Lung (tissue), 12 donors: ENCODE measurements around the gene ZNF440. TPM values are rescaled to one million over a fixed set of nuclear protein-coding genes. Genes with fewer than 3 reads are reported as not detected.
A peak's percentile ranks its signal among the peaks of the same experiment; 100 is the strongest.

Experiments used
- ATAC-seq: fragments of 200-7000 bp; cut with Tn5 transposase; one replicate; pipeline ENCODE4 v1.9.1; 2020; ENCODE audit warnings: moderate number of reproducible peaks; ENCODE audit not compliant: insufficient read depth, low FRiP score
- DNase-seq, 3 donors: peaks; one replicate each; pipeline ENCODE4 v3.0.0-alpha.2; 2013 to 2017
- H3K27ac ChIP-seq, 2 donors: one replicate each; pipeline ENCODE4 v1.5.1; 2013; ENCODE audit warnings: mild to moderate bottlenecking in 2 of 2, moderate library complexity in 2 of 2, control low read depth in 1 of 2, inconsistent platforms in 1 of 2, low read depth in 1 of 2, low read length in 1 of 2
- H3K27me3 ChIP-seq, 3 donors: one replicate each; pipeline ENCODE4 v1.5.1; 2013; ENCODE audit warnings: low read length in 2 of 3; ENCODE audit not compliant: control insufficient read depth in 3 of 3, insufficient read depth in 3 of 3
- H3K36me3 ChIP-seq, 4 donors: one replicate each; pipeline ENCODE4 v1.5.1; 2013; ENCODE audit warnings: low read length in 4 of 4, mild to moderate bottlenecking in 1 of 4, moderate library complexity in 1 of 4; ENCODE audit not compliant: control insufficient read depth in 4 of 4, insufficient read depth in 4 of 4
- H3K4me1 ChIP-seq, 5 donors: one replicate each; pipeline ENCODE4 v1.5.1; 2013; ENCODE audit warnings: low read length in 5 of 5, mild to moderate bottlenecking in 2 of 5, moderate library complexity in 1 of 5; ENCODE audit not compliant: control insufficient read depth in 5 of 5, insufficient read depth in 5 of 5
- H3K4me3 ChIP-seq: one replicate; pipeline ENCODE4 v1.5.1; 2013; ENCODE audit warnings: mild to moderate bottlenecking, control low read depth, moderate library complexity
- H3K9ac ChIP-seq, 2 donors: one replicate each; pipeline ENCODE4 v1.5.1; 2013; ENCODE audit warnings: low read length in 2 of 2, control low read depth in 1 of 2; ENCODE audit not compliant: insufficient read depth in 1 of 2
- H3K9me3 ChIP-seq, 4 donors: one replicate each; pipeline ENCODE4 v1.5.1; 2013; ENCODE audit warnings: low read length in 3 of 4, mild to moderate bottlenecking in 1 of 4, moderate library complexity in 1 of 4; ENCODE audit not compliant: control insufficient read depth in 4 of 4, insufficient read depth in 3 of 4
- WGBS, 2 donors: extraction: QIAGEN DNeasy Blood & Tissue Kit; methylation state at CpG; one replicate each; pipeline ENCODE4 v1.1.7; 2013; 5-methylcytosine and 5-hydroxymethylcytosine counted together
- polyA plus RNA-seq, 2 donors: library from polyadenylated mRNA; stranded (reverse); fragments of 200-250 nt; gene quantifications; one replicate each; pipeline ENCODE4 v1.2.1, GENCODE V29; 2013
- total RNA-seq, 2 donors: library from RNA; depleted of rRNA in 1 of 2; stranded (reverse); fragments of >200 nt in 1 of 2; gene quantifications; one replicate each; pipeline ENCODE4 v1.2.1, GENCODE V29; 2014 to 2021
- TF ChIP-seq, protein P1 (sequence below): IDR thresholded peaks from 2 replicates; pipeline ENCODE4 v1.5.1; 2012; ENCODE audit warnings: mild to moderate bottlenecking; ENCODE audit errors: control extremely low read depth, extremely low read depth
- donor health status: control.
- donor health status: control.
- donor health status: Bipolar disorder and iron deficiency.
- donor health status: healthy.
- donor health status: DM: yes; HTN: yes; CAD: no.

ZNF440 gene
- total and polyA plus RNA-seq, 4 donors, result 5.2 to 42.0 (median 17.5) TPM

- WGBS, 2 donors, result 0 to 1% methylated on average over 56 of the region's 56 CpGs
- DNase-seq (peak; percentile 95 to 96 (median 95)), ATAC-seq (peak; percentile 97)
- Histone ChIP-seq H3K9ac (peak within 1 kb of the TSS; percentile 55 to 82), H3K36me3 (peaks cover 0 to 2% (median 0%) of the 10 kb centered on the region in 4 donors), H3K27ac (peak within 1 kb of the TSS; percentile 83 to 95), H3K27me3 (no peaks in the 10 kb centered on the region), H3K9me3 (peaks cover 0 to 9% (median 4%) of the 10 kb centered on the region in 4 donors), H3K4me3 (peak within 1 kb of the TSS; percentile 83), H3K4me1 (peaks cover 0 to 9% (median 2%) of the 10 kb centered on the region in 5 donors)
- TF ChIP-seq, protein P1, sequence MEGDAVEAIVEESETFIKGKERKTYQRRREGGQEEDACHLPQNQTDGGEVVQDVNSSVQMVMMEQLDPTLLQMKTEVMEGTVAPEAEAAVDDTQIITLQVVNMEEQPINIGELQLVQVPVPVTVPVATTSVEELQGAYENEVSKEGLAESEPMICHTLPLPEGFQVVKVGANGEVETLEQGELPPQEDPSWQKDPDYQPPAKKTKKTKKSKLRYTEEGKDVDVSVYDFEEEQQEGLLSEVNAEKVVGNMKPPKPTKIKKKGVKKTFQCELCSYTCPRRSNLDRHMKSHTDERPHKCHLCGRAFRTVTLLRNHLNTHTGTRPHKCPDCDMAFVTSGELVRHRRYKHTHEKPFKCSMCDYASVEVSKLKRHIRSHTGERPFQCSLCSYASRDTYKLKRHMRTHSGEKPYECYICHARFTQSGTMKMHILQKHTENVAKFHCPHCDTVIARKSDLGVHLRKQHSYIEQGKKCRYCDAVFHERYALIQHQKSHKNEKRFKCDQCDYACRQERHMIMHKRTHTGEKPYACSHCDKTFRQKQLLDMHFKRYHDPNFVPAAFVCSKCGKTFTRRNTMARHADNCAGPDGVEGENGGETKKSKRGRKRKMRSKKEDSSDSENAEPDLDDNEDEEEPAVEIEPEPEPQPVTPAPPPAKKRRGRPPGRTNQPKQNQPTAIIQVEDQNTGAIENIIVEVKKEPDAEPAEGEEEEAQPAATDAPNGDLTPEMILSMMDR, result no peak
Observed at GRCh38 chr19:11798391-11799330, 15.4 kb upstream of the ZNF440 start, which contains the start of gene ZNF491. Gene ZNF491 (plus strand): TSS chr19:11798523. CDS start chr19:11805954, 7,431 bp downstream.

- WGBS, 2 donors, result 95% methylated on average over 11 of the region's 11 CpGs
- H3K4me3 ChIP-seq, result no peak overlapping the region
- ATAC-seq, result no peak
Observed at GRCh38 chr19:11806354-11807098, 7.5 kb upstream of the ZNF440 start.

DNA sequence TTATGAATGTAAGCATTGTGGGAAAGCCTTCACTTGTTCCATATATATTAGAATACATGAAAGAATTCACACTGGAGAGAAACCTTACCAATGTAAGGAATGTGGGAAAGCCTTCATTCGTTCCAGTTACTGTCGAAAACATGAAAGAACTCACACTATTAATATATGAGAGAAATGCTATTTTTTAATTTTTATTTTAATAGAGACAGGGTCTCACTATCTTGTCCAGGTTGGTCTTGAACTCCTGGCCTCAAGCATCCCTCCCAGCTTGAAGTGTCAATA is 7.0 kb upstream of the ZNF440 start:
- no peak overlapping the region for H3K27ac ChIP-seq
- no peak for DNase-seq
- H3K36me3 ChIP-seq, result peaks cover 0 to 43% (median 31%) of the 10 kb centered on the region in 4 donors
- TF ChIP-seq, protein P1, result no peak
- no peak overlapping the region for H3K4me3 ChIP-seq
- no peak for ATAC-seq
- H3K4me1 ChIP-seq, result no peaks in the 10 kb centered on the region
- peaks cover 11 to 35% (median 21%) of the 10 kb centered on the region in 4 donors for H3K9me3 ChIP-seq
- no peaks in the 10 kb centered on the region for H3K27me3 ChIP-seq
- WGBS, 2 donors, result 95 to 97% methylated on average over 2 of the region's 2 CpGs
- no peak overlapping the region for H3K9ac ChIP-seq

More at GRCh38 chr19:11806354-11807098, 7.5 kb upstream of the ZNF440 start:
- H3K27ac ChIP-seq, result no peak overlapping the region
- DNase-seq, result peak in 2 of 3 donors; percentile 2 to 8
- no peaks in the 10 kb centered on the region for H3K4me1 ChIP-seq
- no peak overlapping the region for H3K9ac ChIP-seq
- TF ChIP-seq, protein P1, result no peak
- H3K9me3 ChIP-seq, result peaks cover 11 to 35% (median 23%) of the 10 kb centered on the region in 4 donors
- no peaks in the 10 kb centered on the region for H3K27me3 ChIP-seq
- peaks cover 0 to 43% (median 31%) of the 10 kb centered on the region in 4 donors for H3K36me3 ChIP-seq
